H1 (cell line): ENCODE measurements around the gene MYO5A. TPM values are rescaled to one million over a fixed set of nuclear protein-coding genes. Genes with fewer than 3 reads are reported as not detected.

ENCODE experiments used
- CTCF ChIA-PET: fragments of 300-600 bp; sonication (Branson Sonifier 250); formaldehyde crosslinking; loops from one replicate; lab custom pipeline; 2021; ENCODE audit not compliant: partially characterized antibody; lab: Charles Lee
- POLR2A ChIA-PET: fragments of 300-600 bp; sonication (Branson Sonifier 250); formaldehyde crosslinking; loops from one replicate; lab custom pipeline; 2021; ENCODE audit warnings: inconsistent platforms; ENCODE audit not compliant: partially characterized antibody; lab: Charles Lee
- DNase-seq, 2 experiments: peaks; one replicate each; pipeline versions ENCODE4 v3.0.0 to v3.0.0-alpha.2; 2010 to 2022; ENCODE audit warnings: low spot score in 2 of 2, low read depth in 1 of 2, mixed read lengths in 1 of 2
- FAIRE-seq: peaks from 2 replicates; lab custom pipeline; 2011; peaks lifted over from hg19 to GRCh38; lab: Jason Lieb, UNC
- H2AFZ ChIP-seq: 2 replicates; pipeline ENCODE4 v1.8.1; 2012; ENCODE audit warnings: low read length, inconsistent platforms
- H2AK5ac ChIP-seq: 2 replicates; pipeline ENCODE4 v1.6.1; 2013; ENCODE audit warnings: low read depth, low read length
- H2BK120ac ChIP-seq: replicated peaks from 2 replicates; pipeline ENCODE3; 2013; ENCODE audit warnings: low read depth, low read length, inconsistent platforms
- H2BK12ac ChIP-seq: 2 replicates; pipeline ENCODE4 v1.6.1; 2013; ENCODE audit warnings: low read depth, low read length
- H2BK15ac ChIP-seq: 2 replicates; pipeline ENCODE4 v1.6.1; 2013; ENCODE audit warnings: low read length
- H2BK20ac ChIP-seq: 2 replicates; pipeline ENCODE4 v1.6.1; 2013; ENCODE audit warnings: low read length
- H2BK5ac ChIP-seq: 2 replicates; pipeline ENCODE4 v1.6.1; 2013; ENCODE audit warnings: low read depth, low read length
- H3K14ac ChIP-seq: 2 replicates; pipeline ENCODE4 v1.6.1; 2013; ENCODE audit warnings: inconsistent platforms; ENCODE audit not compliant: insufficient read length
- H3K18ac ChIP-seq: 2 replicates; pipeline ENCODE4 v1.6.1; 2013; ENCODE audit warnings: low read length; ENCODE audit errors: extremely low read depth
- H3K23ac ChIP-seq: 2 replicates; pipeline ENCODE4 v1.6.1; 2013; ENCODE audit warnings: inconsistent platforms; ENCODE audit not compliant: insufficient read length
- H3K23me2 ChIP-seq: 2 replicates; pipeline ENCODE4 v1.6.1; 2013; ENCODE audit warnings: low read depth, low read length
- H3K27ac ChIP-seq: 2 replicates; pipeline ENCODE4 v1.6.1; 2011; ENCODE audit warnings: low read depth, low read length, inconsistent platforms
- H3K27me3 ChIP-seq, 4 experiments: replicated peaks in 1 of 4; 1 replicate in 1 of 4; 2 replicates in 3 of 4; pipeline versions ENCODE4 v1.6.1 to v1.8.1; 2011 to 2013; ENCODE audit warnings: low read length in 3 of 4, mild to moderate bottlenecking in 3 of 4, inconsistent platforms in 2 of 4, mixed read lengths in 2 of 4, moderate library complexity in 1 of 4; ENCODE audit not compliant: control insufficient read depth in 3 of 4, insufficient read depth in 3 of 4; ENCODE audit errors: extremely low read depth in 1 of 4
- H3K36me3 ChIP-seq, 4 experiments: 2 replicates each; pipeline versions ENCODE4 v1.6.1 to v1.8.1; 2011 to 2013; ENCODE audit warnings: mild to moderate bottlenecking in 4 of 4, low read length in 3 of 4, moderate library complexity in 2 of 4, control low read depth in 1 of 4, inconsistent platforms in 1 of 4; ENCODE audit not compliant: insufficient read depth in 4 of 4, control insufficient read depth in 2 of 4
- H3K4ac ChIP-seq: replicated peaks from 2 replicates; pipeline ENCODE3; 2013; ENCODE audit warnings: low read length, low read depth, mixed read lengths, inconsistent platforms; ENCODE audit not compliant: insufficient read length
- H3K4me1 ChIP-seq, 4 experiments: replicated peaks in 1 of 4; 1 replicate in 1 of 4; 2 replicates in 3 of 4; pipeline versions ENCODE4 v1.6.1 to v1.8.1; 2011 to 2013; ENCODE audit warnings: low read length in 3 of 4, inconsistent platforms in 2 of 4, mixed read lengths in 1 of 4; ENCODE audit not compliant: insufficient read depth in 4 of 4, control insufficient read depth in 3 of 4
- H3K4me2 ChIP-seq, 2 experiments: 2 replicates each; pipeline versions ENCODE4 v1.6.1 to v1.8.1; 2011 to 2013; ENCODE audit warnings: low read depth in 2 of 2, low read length in 2 of 2, control low read depth in 1 of 2, inconsistent platforms in 1 of 2, mild to moderate bottlenecking in 1 of 2; ENCODE audit not compliant: insufficient read depth in 1 of 2
- H3K4me3 ChIP-seq, 4 experiments: fragments of 200-600, 300-600 bp in 1 of 4; sonication (generic), shearing (Covaris generic), sonication (Bioruptor Twin) in 1 of 4; 2 replicates each; pipeline versions ENCODE4 v1.5.1 to v1.8.1; 2011 to 2016; ENCODE audit warnings: low read length in 4 of 4, low read depth in 3 of 4, control low read depth in 2 of 4, inconsistent platforms in 2 of 4, mild to moderate bottlenecking in 2 of 4, mixed read lengths in 1 of 4, moderate library complexity in 1 of 4; ENCODE audit not compliant: insufficient read depth in 2 of 4; ENCODE audit errors: extremely low read depth in 1 of 4
- H3K56ac ChIP-seq: replicated peaks from 2 replicates; pipeline ENCODE3; 2013; ENCODE audit warnings: low read depth, mild to moderate bottlenecking, mixed read lengths, low read length, inconsistent platforms; ENCODE audit not compliant: insufficient read length
- H3K79me1 ChIP-seq: 2 replicates; pipeline ENCODE4 v1.6.1; 2013; ENCODE audit warnings: low read depth, low read length, control low read depth
- H3K79me2 ChIP-seq, 2 experiments: 2 replicates each; pipeline versions ENCODE4 v1.6.1 to v1.8.1; 2012 to 2013; ENCODE audit warnings: low read length in 2 of 2, mild to moderate bottlenecking in 2 of 2, inconsistent platforms in 1 of 2; ENCODE audit not compliant: insufficient read depth in 2 of 2, control insufficient read depth in 1 of 2
- H3K9ac ChIP-seq, 4 experiments: replicated peaks in 1 of 4; 1 replicate in 1 of 4; 2 replicates in 3 of 4; pipeline versions ENCODE4 v1.6.1 to v1.8.1; 2011 to 2013; ENCODE audit warnings: low read depth in 3 of 4, low read length in 3 of 4, control low read depth in 2 of 4, mild to moderate bottlenecking in 2 of 4, moderate library complexity in 2 of 4, inconsistent platforms in 1 of 4; ENCODE audit errors: extremely low read depth in 1 of 4
- H3K9me3 ChIP-seq, 2 experiments: 2 replicates each; pipeline versions ENCODE4 v1.6.1 to v1.8.1; 2012 to 2013; ENCODE audit warnings: mild to moderate bottlenecking in 2 of 2, moderate library complexity in 2 of 2, control low read depth in 1 of 2, inconsistent platforms in 1 of 2, low read depth in 1 of 2, low read length in 1 of 2, mixed read lengths in 1 of 2; ENCODE audit not compliant: insufficient read depth in 2 of 2
- H4K20me1 ChIP-seq, 2 experiments: replicated peaks in 1 of 2; 2 replicates each; pipeline versions ENCODE3 to v1.8.1; 2011 to 2013; ENCODE audit warnings: inconsistent platforms in 2 of 2, low read length in 2 of 2, mild to moderate bottlenecking in 1 of 2; ENCODE audit not compliant: insufficient read depth in 2 of 2, control insufficient read depth in 1 of 2
- H4K5ac ChIP-seq: 2 replicates; pipeline ENCODE4 v1.6.1; 2013; ENCODE audit warnings: low read length, low read depth, mixed read lengths, inconsistent platforms; ENCODE audit not compliant: insufficient read length
- H4K8ac ChIP-seq: 2 replicates; pipeline ENCODE4 v1.8.0; 2013; ENCODE audit warnings: mild to moderate bottlenecking, moderate library complexity, low read length, inconsistent platforms; ENCODE audit not compliant: insufficient read depth; ENCODE audit errors: extremely low read depth
- H4K91ac ChIP-seq: replicated peaks from 2 replicates; pipeline ENCODE3; 2013; ENCODE audit warnings: low read length, mixed read lengths, inconsistent platforms; ENCODE audit not compliant: insufficient read length
- CBX5 ChIP-seq: fragments of 300-800, 300-1000 bp; sonication (generic); IDR thresholded peaks from 2 replicates; pipeline ENCODE4 v1.7.1; 2016; ENCODE audit warnings: antibody characterized with exemption, low read length, low read depth
- EZH2 ChIP-seq: fragments of 200-600 bp; sonication (generic); IDR thresholded peaks from 2 replicates; pipeline ENCODE4 v1.7.1; 2012; ENCODE audit warnings: low read depth, mild to moderate bottlenecking, moderate library complexity, low read length, inconsistent platforms; ENCODE audit not compliant: severe bottlenecking
- GABPA ChIP-seq: IDR thresholded peaks from 2 replicates; pipeline ENCODE4 v1.6.1; 2011; ENCODE audit warnings: mild to moderate bottlenecking, low read length, moderate library complexity, borderline replicate concordance; ENCODE audit not compliant: insufficient read depth
- HDAC6 ChIP-seq: IDR thresholded peaks from one replicate; pipeline ENCODE4 v1.7.1; 2012; ENCODE audit warnings: low read depth, mild to moderate bottlenecking, inconsistent platforms, low read length, moderate library complexity
- POLR2A ChIP-seq, 2 experiments: IDR thresholded peaks; 1 replicate in 1 of 2; 2 replicates in 1 of 2; pipeline ENCODE4 v1.6.1; 2011; ENCODE audit warnings: low read depth in 2 of 2, low read length in 2 of 2, mild to moderate bottlenecking in 2 of 2; ENCODE audit errors: control extremely low read depth in 1 of 2
- RXRA ChIP-seq: IDR thresholded peaks from 2 replicates; pipeline ENCODE4 v1.6.1; 2011; ENCODE audit warnings: low read depth, mild to moderate bottlenecking, low read length, moderate library complexity; ENCODE audit not compliant: insufficient read depth
- SIN3A ChIP-seq, 2 experiments: IDR thresholded peaks in 1 of 2; conservative IDR thresholded peaks in 1 of 2; 2 replicates each; pipeline ENCODE4 v1.6.1; 2011 to 2012; ENCODE audit warnings: low read length in 2 of 2, improper control_type of control experiment in 1 of 2, low read depth in 1 of 2, mild to moderate bottlenecking in 1 of 2
- SIX5 ChIP-seq: IDR thresholded peaks from 2 replicates; pipeline ENCODE4 v1.6.1; 2011; ENCODE audit warnings: mild to moderate bottlenecking, low read depth, low read length
- SP2 ChIP-seq: IDR thresholded peaks from 2 replicates; pipeline ENCODE4 v1.6.1; 2012; ENCODE audit warnings: mild to moderate bottlenecking, low read length, inconsistent platforms
- TCF12 ChIP-seq: IDR thresholded peaks from 2 replicates; pipeline ENCODE4 v1.6.1; 2011; ENCODE audit warnings: low read depth, mild to moderate bottlenecking, low read length
- YY1 ChIP-seq: IDR thresholded peaks from 2 replicates; pipeline ENCODE4 v1.6.1; 2011; ENCODE audit warnings: low read depth, mild to moderate bottlenecking, low read length
- WGBS, 2 experiments: shearing (Covaris generic) in 1 of 2; methylation state at CpG; one replicate each; pipeline versions ENCODE4 v1.1.6 to v1.1.7; 2013 to 2015; ENCODE audit warnings: low lambda C conversion rate in 2 of 2, mixed read lengths in 2 of 2, inconsistent platforms in 1 of 2, low coverage in 1 of 2, missing lambda C conversion rate in 1 of 2; ENCODE audit not compliant: insufficient replicate concordance in 2 of 2, insufficient coverage in 1 of 2, insufficient read length in 1 of 2; ENCODE audit errors: extremely low coverage in 1 of 2, missing lambda C conversion rate in 1 of 2; 5-methylcytosine and 5-hydroxymethylcytosine counted together
- polyA plus RNA-seq, 7 experiments: library from polyadenylated mRNA; depleted of rRNA in 3 of 7; stranded (reverse) in 5 of 7; unstranded in 2 of 7; fragments of >200 nt in 5 of 7; fragments of 200-250 nt in 2 of 7; gene quantifications; 1 replicate in 5 of 7; 2 replicates in 1 of 7; 4 replicates in 1 of 7; pipeline versions ENCODE4 v1.2.1 to v1.2.3, GENCODE V29; 2011 to 2013; ENCODE audit warnings: missing spikeins in 2 of 7, mixed read lengths in 2 of 7
- total RNA-seq: library from RNA; stranded (reverse); fragmentation: NEBNext Ultra II Directional; extraction: Animal tissue kit (Norgen Biotek cat#: 25700); gene quantifications from 2 replicates; pipeline ENCODE4 v1.2.1, GENCODE V29; 2021
- TF ChIP-seq, protein P1 (sequence below), 3 experiments: IDR thresholded peaks; 1 replicate in 2 of 3; 2 replicates in 1 of 3; pipeline versions ENCODE4 v1.5.1 to v1.6.1; 2011; ENCODE audit warnings: low read length in 3 of 3, mild to moderate bottlenecking in 3 of 3, inconsistent platforms in 2 of 3, low read depth in 1 of 3, moderate library complexity in 1 of 3; ENCODE audit not compliant: insufficient read depth in 1 of 3; ENCODE audit errors: control extremely low read depth in 1 of 3

The MYO5A gene
- total and polyA plus RNA-seq, 2 of the 8 experiments (the other 6 are each of a cell fraction or from before 2014, with no cell fraction given), result 11.4 to 24.7 TPM

GRCh38 chr15:52329987-52330386 lies 198.7 kb downstream of the MYO5A start:
- no peak overlapping the region for H2AFZ ChIP-seq
- H3K4me2 ChIP-seq, result no peak overlapping the region
- no peak overlapping the region for H2BK120ac ChIP-seq
- H4K8ac ChIP-seq, result no peak overlapping the region
- H3K18ac ChIP-seq, result no peak overlapping the region
- POLR2A ChIA-PET, result no interaction called here
- H3K14ac ChIP-seq, result no peak overlapping the region
- H3K79me2 ChIP-seq, result no peaks in the 10 kb centered on the region
- H4K20me1 ChIP-seq, result no peaks in the 10 kb centered on the region
- no peak overlapping the region for H3K4ac ChIP-seq
- peak overlapping the region in 1 of 4 experiments; percentile 8; a peak in 1 of 7 replicates for H3K9ac ChIP-seq
- peaks cover 0 to 8% (median 3%) of the 10 kb centered on the region in 4 experiments; a peak in 4 of 8 replicates for H3K36me3 ChIP-seq
- no peak overlapping the region for H3K27ac ChIP-seq
- no peaks in the 10 kb centered on the region for H3K79me1 ChIP-seq
- FAIRE-seq, result no peak
- H3K27me3 ChIP-seq, result no peaks in the 10 kb centered on the region
- no peak overlapping the region for H3K4me3 ChIP-seq
- H2BK12ac ChIP-seq, result no peak overlapping the region
- no peak overlapping the region for H3K23ac ChIP-seq
- no peaks in the 10 kb centered on the region for H3K23me2 ChIP-seq
- no peak for DNase-seq
- H2BK20ac ChIP-seq, result no peak overlapping the region
- no peak overlapping the region for H2BK15ac ChIP-seq
- CTCF ChIA-PET, result interaction anchor here (2.1 kb wide), 1 partner anchor 76 kb away, joined by 9 read pairs; no protein-coding TSS in a partner anchor
- no peak overlapping the region for H4K91ac ChIP-seq
- no peak overlapping the region for H2BK5ac ChIP-seq
- no peak overlapping the region for H3K56ac ChIP-seq
- H3K9me3 ChIP-seq, result no peaks in the 10 kb centered on the region
- no peak overlapping the region for H2AK5ac ChIP-seq
- peaks cover 0 to 3% (median 0%) of the 10 kb centered on the region in 4 experiments; a peak in 1 of 7 replicates for H3K4me1 ChIP-seq
- WGBS, 2 experiments, result 100% methylated on average over 1 of the region's 1 CpG; no CpG with 5 or more reads in 1 of the 2 experiments
- H4K5ac ChIP-seq, result no peak overlapping the region
- TF ChIP-seq CBX5 (no peak), RXRA (no peak), GABPA (no peak), SIX5 (no peak), EZH2 (no peak), TCF12 (no peak), SIN3A (conservative IDR thresholded peaks at IDR 0.05 in 1 of 2, IDR thresholded peaks at IDR 0.05 in 1 of 2; ENCODE audit: low read depth in 1 of 2, low read length in 2 of 2) (no peak), HDAC6 (no peak), YY1 (no peak), POLR2A (IDR thresholded peaks at IDR 0.05; ENCODE audit: control extremely low read depth in 1 of 2, low read depth in 2 of 2, low read length in 2 of 2) (no peak), SP2 (no peak)
- TF ChIP-seq, protein P1, sequence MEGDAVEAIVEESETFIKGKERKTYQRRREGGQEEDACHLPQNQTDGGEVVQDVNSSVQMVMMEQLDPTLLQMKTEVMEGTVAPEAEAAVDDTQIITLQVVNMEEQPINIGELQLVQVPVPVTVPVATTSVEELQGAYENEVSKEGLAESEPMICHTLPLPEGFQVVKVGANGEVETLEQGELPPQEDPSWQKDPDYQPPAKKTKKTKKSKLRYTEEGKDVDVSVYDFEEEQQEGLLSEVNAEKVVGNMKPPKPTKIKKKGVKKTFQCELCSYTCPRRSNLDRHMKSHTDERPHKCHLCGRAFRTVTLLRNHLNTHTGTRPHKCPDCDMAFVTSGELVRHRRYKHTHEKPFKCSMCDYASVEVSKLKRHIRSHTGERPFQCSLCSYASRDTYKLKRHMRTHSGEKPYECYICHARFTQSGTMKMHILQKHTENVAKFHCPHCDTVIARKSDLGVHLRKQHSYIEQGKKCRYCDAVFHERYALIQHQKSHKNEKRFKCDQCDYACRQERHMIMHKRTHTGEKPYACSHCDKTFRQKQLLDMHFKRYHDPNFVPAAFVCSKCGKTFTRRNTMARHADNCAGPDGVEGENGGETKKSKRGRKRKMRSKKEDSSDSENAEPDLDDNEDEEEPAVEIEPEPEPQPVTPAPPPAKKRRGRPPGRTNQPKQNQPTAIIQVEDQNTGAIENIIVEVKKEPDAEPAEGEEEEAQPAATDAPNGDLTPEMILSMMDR (IDR thresholded peaks at IDR 0.05; ENCODE audit: control extremely low read depth in 1 of 3, insufficient read depth in 1 of 3, low read depth in 1 of 3, low read length in 3 of 3), result no peak
